ENCODE results near the gene MGLL. TPM values are rescaled to one million over a fixed set of nuclear protein-coding genes. Genes with fewer than 3 reads are reported as not detected.
A peak's percentile ranks its signal among the peaks of the same experiment; 100 is the strongest.

Gene MGLL
- total RNA-seq, 4 donors from 2014 or later, result 26.5 to 50.2 (median 43.8) TPM

DNA sequence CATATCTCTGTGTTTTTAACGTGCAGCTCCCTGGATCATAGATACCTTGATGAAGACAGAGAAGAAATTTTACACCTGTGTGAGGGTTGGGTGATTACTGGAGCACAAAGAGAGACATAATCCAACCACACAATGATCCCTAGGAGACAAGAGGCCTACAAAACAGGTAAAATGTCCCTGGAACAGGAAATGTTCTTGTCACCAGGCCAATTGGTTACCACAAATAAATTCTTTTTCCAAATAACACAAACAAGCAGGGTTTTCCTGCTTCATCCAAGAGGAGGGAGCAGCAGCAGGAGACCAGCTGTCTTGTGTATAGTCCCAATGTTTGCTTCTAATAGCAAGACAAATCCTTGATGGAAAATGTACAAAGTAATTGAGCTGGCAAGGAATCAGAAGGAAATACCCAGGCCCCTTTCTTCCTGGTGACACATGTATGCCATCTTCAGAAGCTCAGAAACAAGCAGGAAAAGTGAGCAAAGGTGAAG, 1.4 kb downstream of the MGLL start:
- in situ Hi-C loops (cut with MboI; ENCODE audit: low sequenced_read_pairs in 4 of 4) (no loop called here), intact Hi-C loops (cut with DNase I; ENCODE audit: low total_unique reads) (loop anchor here (2.0 to 5.0 kb wide), 2 partner anchors 34 to 149 kb away; partner anchors contain the start of gene ABTB1)
- Histone ChIP-seq H3K27ac (peak overlapping the region; percentile 80 to 92 (median 84)), H3K36me3 (peaks cover 0 to 6% of the 10 kb centered on the region in 2 donors), H3K4me1 (peaks cover 54 to 63% of the 10 kb centered on the region in 2 donors), H3K9me3 (no peaks in the 10 kb centered on the region), H3K4me3 (peak overlapping the region; percentile 67 to 92 (median 85)), H3K27me3 (no peaks in the 10 kb centered on the region)
- ATAC-seq, result no peak
- no peak for DNase-seq
- TF ChIP-seq, protein P1, sequence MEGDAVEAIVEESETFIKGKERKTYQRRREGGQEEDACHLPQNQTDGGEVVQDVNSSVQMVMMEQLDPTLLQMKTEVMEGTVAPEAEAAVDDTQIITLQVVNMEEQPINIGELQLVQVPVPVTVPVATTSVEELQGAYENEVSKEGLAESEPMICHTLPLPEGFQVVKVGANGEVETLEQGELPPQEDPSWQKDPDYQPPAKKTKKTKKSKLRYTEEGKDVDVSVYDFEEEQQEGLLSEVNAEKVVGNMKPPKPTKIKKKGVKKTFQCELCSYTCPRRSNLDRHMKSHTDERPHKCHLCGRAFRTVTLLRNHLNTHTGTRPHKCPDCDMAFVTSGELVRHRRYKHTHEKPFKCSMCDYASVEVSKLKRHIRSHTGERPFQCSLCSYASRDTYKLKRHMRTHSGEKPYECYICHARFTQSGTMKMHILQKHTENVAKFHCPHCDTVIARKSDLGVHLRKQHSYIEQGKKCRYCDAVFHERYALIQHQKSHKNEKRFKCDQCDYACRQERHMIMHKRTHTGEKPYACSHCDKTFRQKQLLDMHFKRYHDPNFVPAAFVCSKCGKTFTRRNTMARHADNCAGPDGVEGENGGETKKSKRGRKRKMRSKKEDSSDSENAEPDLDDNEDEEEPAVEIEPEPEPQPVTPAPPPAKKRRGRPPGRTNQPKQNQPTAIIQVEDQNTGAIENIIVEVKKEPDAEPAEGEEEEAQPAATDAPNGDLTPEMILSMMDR (IDR thresholded peaks at IDR 0.05 in 4 of 5, conservative IDR thresholded peaks at IDR 0.05 in 1 of 5), result no peak
- no peak for TF ChIP-seq POLR2A (IDR thresholded peaks at IDR 0.05)

DNA sequence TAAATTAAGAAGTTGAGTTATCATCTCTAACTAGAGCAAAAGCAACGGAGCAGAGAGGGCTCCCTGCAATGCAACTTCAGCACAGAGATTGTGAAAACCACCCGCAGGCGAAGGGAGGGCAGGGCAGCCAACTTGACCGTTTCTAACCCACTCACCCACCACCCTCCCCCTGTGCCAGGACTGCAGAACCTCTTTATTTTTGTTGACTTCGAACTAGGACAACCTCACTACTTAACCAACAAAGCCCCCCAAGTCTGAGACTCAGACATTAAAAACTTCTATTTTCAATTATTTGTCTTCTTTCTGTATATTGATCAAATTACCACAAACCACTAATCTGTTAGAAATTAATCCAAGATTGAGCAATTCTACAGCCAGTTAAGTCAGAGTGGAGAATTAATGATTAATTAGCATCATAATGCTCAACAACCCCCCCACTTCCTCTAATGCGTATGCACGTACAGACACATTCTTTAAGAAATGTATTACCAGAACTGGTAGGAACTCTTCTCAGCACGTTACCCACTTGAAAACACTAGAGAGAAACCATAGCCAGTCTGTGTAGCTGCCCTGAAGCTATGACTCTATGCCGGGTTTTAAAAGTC, 2.0 kb downstream of the MGLL start:
- peak overlapping the region; percentile 67 to 92 (median 85) for H3K4me3 ChIP-seq
- H3K27me3 ChIP-seq, result no peaks in the 10 kb centered on the region
- H3K36me3 ChIP-seq, result peaks cover 0 to 10% of the 10 kb centered on the region in 2 donors
- TF ChIP-seq, protein P1 (IDR thresholded peaks at IDR 0.05 in 4 of 5, conservative IDR thresholded peaks at IDR 0.05 in 1 of 5), result peak in 2 of 5 experiments; percentile 13
- TF ChIP-seq POLR2A (IDR thresholded peaks at IDR 0.05), result no peak
- intact Hi-C loops (cut with DNase I; ENCODE audit: low total_unique reads) (loop anchor here (2.0 to 5.0 kb wide), 2 partner anchors 34 to 148 kb away; partner anchors contain the start of gene ABTB1), in situ Hi-C loops (cut with MboI; ENCODE audit: low sequenced_read_pairs in 4 of 4) (no loop called here)
- no peaks in the 10 kb centered on the region for H3K9me3 ChIP-seq
- H3K4me1 ChIP-seq, result peaks cover 56 to 68% of the 10 kb centered on the region in 2 donors
- ATAC-seq (no peak), DNase-seq (no peak)
- peak overlapping the region; percentile 80 to 92 (median 84) for H3K27ac ChIP-seq

DNA sequence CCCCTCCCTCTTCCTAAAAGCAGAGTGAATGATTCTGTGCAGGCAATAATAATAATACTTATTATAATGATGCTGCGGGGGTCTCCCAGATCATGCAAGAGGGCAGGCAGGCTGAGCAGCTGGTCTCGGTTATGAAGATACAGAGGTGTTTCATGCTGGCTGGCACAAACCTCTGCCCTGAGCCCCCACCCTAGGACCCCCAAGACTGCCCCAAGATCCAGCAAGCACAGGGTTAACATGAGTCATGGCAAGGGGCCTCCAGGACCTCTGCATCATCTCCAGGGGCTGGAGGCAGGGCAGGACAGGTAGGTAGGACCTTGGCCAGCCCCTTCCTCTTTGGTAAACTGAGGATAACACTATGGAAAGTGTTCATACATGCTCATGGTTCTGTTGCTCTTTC, 2.7 kb downstream of the MGLL start:
- no peak for DNase-seq
- H3K9me3 ChIP-seq, result no peaks in the 10 kb centered on the region
- peak overlapping the region in 3 of 4 donors; percentile 67 to 92 (median 82) for H3K4me3 ChIP-seq
- no peaks in the 10 kb centered on the region for H3K27me3 ChIP-seq
- peaks cover 62 to 75% of the 10 kb centered on the region in 2 donors for H3K4me1 ChIP-seq
- no peak for TF ChIP-seq POLR2A (IDR thresholded peaks at IDR 0.05)
- TF ChIP-seq, protein P1 (IDR thresholded peaks at IDR 0.05 in 4 of 5, conservative IDR thresholded peaks at IDR 0.05 in 1 of 5), result no peak
- peaks cover 0 to 10% of the 10 kb centered on the region in 2 donors for H3K36me3 ChIP-seq
- in situ Hi-C loops (cut with MboI; ENCODE audit: low sequenced_read_pairs in 4 of 4), result no loop called here
- intact Hi-C loops (cut with DNase I; ENCODE audit: low total_unique reads), result loop anchor here (2.0 to 5.0 kb wide), 3 partner anchors 33 to 147 kb away; partner anchors contain the start of gene ABTB1
- H3K27ac ChIP-seq, result peak overlapping the region; percentile 80 to 92 (median 84)
- ATAC-seq, result no peak

DNA sequence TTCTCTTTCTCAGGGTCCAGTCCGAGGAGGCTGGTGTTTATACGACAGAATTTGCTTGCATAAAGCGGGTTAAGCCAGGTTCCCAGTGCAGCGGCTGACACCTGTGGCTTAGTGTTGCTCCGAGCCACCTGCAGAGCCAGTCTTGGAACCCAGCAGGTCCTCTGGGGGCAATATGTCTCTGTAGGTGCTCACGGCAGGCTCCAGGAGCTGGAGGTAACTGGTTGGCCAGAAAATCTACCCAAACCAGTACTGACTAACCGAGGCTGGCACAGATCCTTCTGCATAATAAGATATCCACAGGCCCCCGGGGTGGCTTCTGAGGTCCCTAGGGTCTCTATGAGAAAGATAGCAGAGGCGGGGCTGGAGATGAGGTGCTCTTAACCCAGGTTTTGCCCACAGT, 3.2 kb downstream of the MGLL start:
- H3K4me1 ChIP-seq, result peaks cover 68 to 80% of the 10 kb centered on the region in 2 donors
- TF ChIP-seq, protein P1 (IDR thresholded peaks at IDR 0.05 in 4 of 5, conservative IDR thresholded peaks at IDR 0.05 in 1 of 5), result no peak
- no peak for TF ChIP-seq POLR2A (IDR thresholded peaks at IDR 0.05)
- H3K27me3 ChIP-seq, result no peaks in the 10 kb centered on the region
- H3K36me3 ChIP-seq, result peaks cover 0 to 10% of the 10 kb centered on the region in 2 donors
- peak overlapping the region in 1 of 4 donors; percentile 67 for H3K4me3 ChIP-seq
- intact Hi-C loops (cut with DNase I; ENCODE audit: low total_unique reads) (loop anchor here (5.0 kb wide), 1 partner anchor 42 kb away; no protein-coding TSS in a partner anchor), in situ Hi-C loops (cut with MboI; ENCODE audit: low sequenced_read_pairs in 4 of 4) (no loop called here)
- H3K9me3 ChIP-seq, result no peaks in the 10 kb centered on the region
- no peak for DNase-seq
- ATAC-seq, result no peak
- peak overlapping the region; percentile 80 to 92 (median 84) for H3K27ac ChIP-seq

Data from gastrocnemius medialis (tissue), 4 donors.